ENCODE measurements around the gene CPZ.
A peak's percentile ranks its signal among the peaks of the same experiment; 100 is the strongest.

CPZ gene

GRCh38 chr4:8595237-8596087, 2.9 kb downstream of the CPZ start:
- DNase-seq (ENCODE audit: low read depth) = no peak

GRCh38 chr4:8596891-8597290, 4.3 kb downstream of the CPZ start:
- DNase-seq (ENCODE audit: low read depth) = no peak

GRCh38 chr4:8597319-8597718, 4.8 kb downstream of the CPZ start:
- no peak for DNase-seq (ENCODE audit: low read depth)

GRCh38 chr4:8597791-8598190, 5.2 kb downstream of the CPZ start:
- no peak for DNase-seq (ENCODE audit: low read depth)

- no peak for DNase-seq (ENCODE audit: low read depth)
Observed at GRCh38 chr4:8598391-8599090, 6.0 kb downstream of the CPZ start.

- no peak for DNase-seq (ENCODE audit: low read depth)
Observed at GRCh38 chr4:8599091-8599460, 6.5 kb downstream of the CPZ start.

GRCh38 chr4:8599657-8600056, 7.1 kb downstream of the CPZ start:
- no peak for DNase-seq (ENCODE audit: low read depth)

- no peak for DNase-seq (ENCODE audit: low read depth)
Observed at GRCh38 chr4:8600266-8600665, 7.7 kb downstream of the CPZ start.

GRCh38 chr4:8600686-8601085, 8.1 kb downstream of the CPZ start:
- DNase-seq (ENCODE audit: low read depth) = no peak

- no peak for DNase-seq (ENCODE audit: low read depth)
Observed at GRCh38 chr4:8601086-8601485, 8.5 kb downstream of the CPZ start.

GRCh38 chr4:8601556-8601955, 9.0 kb downstream of the CPZ start:
- DNase-seq (ENCODE audit: low read depth) = no peak

GRCh38 chr4:8602686-8603430, 10.3 kb downstream of the CPZ start:
- no peak for DNase-seq (ENCODE audit: low read depth)

GRCh38 chr4:8603931-8604330, 11.4 kb downstream of the CPZ start:
- no peak for DNase-seq (ENCODE audit: low read depth)

- DNase-seq (ENCODE audit: low read depth) = no peak
Observed at GRCh38 chr4:8605289-8605688, 12.7 kb downstream of the CPZ start.

GRCh38 chr4:8606476-8606875, 13.9 kb downstream of the CPZ start:
- DNase-seq (ENCODE audit: low read depth) = no peak

- no peak for DNase-seq (ENCODE audit: low read depth)
Observed at GRCh38 chr4:8606966-8607365, 14.4 kb downstream of the CPZ start.

GRCh38 chr4:8607603-8608481, 15.3 kb downstream of the CPZ start:
- DNase-seq (ENCODE audit: low read depth) = peak; percentile 20

- no peak for DNase-seq (ENCODE audit: low read depth)
Observed at GRCh38 chr4:8608714-8609391, 16.3 kb downstream of the CPZ start.

- DNase-seq (ENCODE audit: low read depth) = no peak
Observed at GRCh38 chr4:8609406-8609805, 16.8 kb downstream of the CPZ start.

- no peak for DNase-seq (ENCODE audit: low read depth)
Observed at GRCh38 chr4:8609824-8610350, 17.3 kb downstream of the CPZ start.
